HG03103 (cell line): ENCODE data around the gene DHX58.

Experiments
- ATAC-seq: cut with Tn5 transposase; IDR thresholded peaks from one replicate; pipeline ENCODE4 v1.9.1; 2021; ENCODE audit warnings: low read depth; ENCODE audit not compliant: unreplicated experiment

DHX58 gene

DNA sequence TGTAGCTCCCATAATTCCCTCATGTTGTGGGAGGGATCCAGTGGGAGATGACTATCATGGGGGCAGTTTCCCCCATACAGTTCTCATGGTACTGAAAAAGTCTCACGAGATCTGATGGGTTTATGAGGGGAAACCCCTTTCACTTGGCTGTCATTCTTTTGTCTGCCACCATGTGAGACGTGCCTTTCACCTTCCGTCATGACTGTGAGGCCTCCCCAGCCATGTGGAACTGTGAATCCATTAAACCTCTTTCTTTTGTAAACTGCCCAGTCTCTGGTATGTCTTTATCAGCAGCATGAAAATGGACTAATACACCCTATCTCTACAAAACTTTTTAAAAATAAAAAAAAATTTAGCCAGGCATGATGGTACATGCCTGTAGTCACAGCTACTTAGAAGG is 55.9 kb downstream of the DHX58 start:
- no peak for ATAC-seq

GRCh38 chr17:42055496-42055895 is 57.0 kb downstream of the DHX58 start:
- ATAC-seq: no peak

DNA sequence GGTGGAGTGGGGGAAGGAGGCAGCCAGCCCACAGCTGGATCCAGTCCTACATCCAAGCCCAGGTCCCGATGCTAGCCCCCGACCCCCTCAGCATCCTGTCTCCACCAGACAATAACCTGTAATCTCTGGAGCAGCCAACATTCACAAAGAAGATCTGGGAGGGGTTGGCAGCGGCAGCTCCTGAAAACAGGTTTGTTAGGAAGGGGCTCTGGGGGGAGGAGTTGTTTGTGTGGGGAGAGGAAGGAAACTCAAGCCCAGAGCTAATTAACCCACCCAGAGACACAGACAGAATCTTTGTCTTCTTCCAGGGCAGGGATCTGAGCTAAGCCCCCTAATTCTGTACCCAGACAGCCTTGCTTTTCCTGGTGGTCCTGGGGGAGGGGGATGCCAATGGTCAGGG is 57.5 kb downstream of the DHX58 start:
- ATAC-seq: no peak

DNA sequence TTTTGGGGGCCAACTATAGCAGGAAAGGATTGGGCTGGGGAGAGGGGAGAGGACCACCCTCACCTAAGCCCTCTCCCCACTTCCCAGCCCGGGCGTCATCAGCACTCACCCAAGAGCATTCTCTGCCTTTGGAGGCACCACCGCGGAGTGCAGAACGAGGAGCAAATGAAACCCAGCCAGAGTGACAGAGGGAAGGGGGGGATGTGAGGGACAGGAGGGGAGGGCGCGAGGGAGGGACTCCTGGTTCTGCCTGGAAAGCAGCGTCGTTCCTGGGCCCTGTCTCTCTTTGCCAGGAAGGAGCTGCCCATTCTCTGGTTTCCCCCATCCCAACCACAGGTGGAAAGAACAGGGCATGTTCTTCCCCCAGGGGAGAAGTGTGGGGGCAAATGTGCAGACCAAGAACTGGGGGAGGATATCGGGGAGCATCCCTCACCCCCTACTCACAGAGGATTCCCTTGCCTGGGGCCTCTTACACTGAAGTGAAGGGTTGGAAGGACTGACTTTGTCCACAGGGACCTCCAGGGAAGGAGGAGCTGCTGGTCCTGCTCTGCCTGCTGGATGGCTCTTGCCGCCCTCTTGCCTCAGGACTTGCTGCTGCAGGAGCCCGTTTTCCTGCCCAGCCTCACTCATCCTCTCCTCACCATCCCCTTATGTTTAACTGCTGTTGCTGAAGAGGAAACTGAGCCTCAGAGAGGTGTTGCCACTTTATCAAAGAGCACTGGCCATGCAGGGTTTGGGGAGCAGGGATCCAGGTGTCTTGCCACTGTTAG is 58.6 kb downstream of the DHX58 start:
- no peak for ATAC-seq

DNA sequence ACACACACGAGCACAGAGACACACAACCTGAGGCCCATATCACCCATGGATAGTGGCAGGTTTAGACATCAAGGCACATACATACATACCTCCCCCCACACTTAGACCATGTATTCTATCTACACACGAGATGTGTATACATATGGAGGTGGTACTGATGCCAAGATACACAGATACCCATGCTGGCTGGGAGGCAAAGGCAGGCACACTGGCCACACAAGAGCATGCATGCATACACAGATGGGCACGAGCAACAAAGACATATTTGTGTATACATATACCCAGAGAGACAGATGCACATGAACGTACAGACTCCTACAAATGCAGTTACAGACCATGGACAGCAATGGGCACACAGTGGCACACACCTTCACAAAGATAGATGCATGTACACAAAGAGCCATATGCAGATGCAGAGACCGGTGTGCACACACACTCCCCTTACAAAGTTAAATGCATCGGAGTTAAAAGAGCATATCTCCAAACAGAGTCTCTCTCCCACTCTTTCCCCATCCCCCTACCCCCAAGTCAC is 60.1 kb downstream of the DHX58 start:
- no peak for ATAC-seq

DNA sequence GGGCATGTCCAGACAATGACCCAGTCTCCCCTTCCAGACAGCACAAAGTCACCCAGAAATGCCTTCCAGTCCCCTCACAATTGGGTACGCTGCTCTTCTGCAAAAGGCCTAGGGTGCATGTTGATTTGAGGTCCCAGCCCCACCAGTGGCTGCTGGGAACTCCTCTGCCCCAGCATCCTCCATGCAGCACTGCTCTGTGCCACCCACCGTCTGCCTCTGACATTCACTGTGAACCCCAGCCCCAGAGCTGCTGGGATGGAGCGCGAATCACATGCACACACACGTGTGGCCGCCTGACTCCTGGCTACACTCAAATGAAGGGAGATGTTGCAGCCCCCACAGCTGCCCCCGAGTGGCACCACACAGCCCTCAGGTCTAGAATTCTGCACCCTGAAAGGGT is 60.9 kb downstream of the DHX58 start:
- ATAC-seq: no peak
